GM23338 (cell line): Measurements from ENCODE around the gene ZMPSTE24.

Experiments used
- NANOG ChIP-seq: IDR thresholded peaks from 2 replicates; pipeline ENCODE4 v1.6.1; 2016; ENCODE audit warnings: antibody characterized with exemption, borderline replicate concordance
- POLR2AphosphoS5 ChIP-seq: IDR thresholded peaks from 2 replicates; pipeline ENCODE4 v1.6.1; 2016; ENCODE audit warnings: antibody characterized with exemption, low read depth
- TF ChIP-seq, protein P1 (sequence below), 2 experiments: fragments of 200-600 bp in 1 of 2; sonication (generic) in 1 of 2; conservative IDR thresholded peaks; 2 replicates each; pipeline versions ENCODE4 v1.5.1 to v1.6.1; 2016 to 2017; ENCODE audit warnings: antibody characterized with exemption in 2 of 2, low read depth in 2 of 2, mild to moderate bottlenecking in 2 of 2, moderate library complexity in 1 of 2

DNA sequence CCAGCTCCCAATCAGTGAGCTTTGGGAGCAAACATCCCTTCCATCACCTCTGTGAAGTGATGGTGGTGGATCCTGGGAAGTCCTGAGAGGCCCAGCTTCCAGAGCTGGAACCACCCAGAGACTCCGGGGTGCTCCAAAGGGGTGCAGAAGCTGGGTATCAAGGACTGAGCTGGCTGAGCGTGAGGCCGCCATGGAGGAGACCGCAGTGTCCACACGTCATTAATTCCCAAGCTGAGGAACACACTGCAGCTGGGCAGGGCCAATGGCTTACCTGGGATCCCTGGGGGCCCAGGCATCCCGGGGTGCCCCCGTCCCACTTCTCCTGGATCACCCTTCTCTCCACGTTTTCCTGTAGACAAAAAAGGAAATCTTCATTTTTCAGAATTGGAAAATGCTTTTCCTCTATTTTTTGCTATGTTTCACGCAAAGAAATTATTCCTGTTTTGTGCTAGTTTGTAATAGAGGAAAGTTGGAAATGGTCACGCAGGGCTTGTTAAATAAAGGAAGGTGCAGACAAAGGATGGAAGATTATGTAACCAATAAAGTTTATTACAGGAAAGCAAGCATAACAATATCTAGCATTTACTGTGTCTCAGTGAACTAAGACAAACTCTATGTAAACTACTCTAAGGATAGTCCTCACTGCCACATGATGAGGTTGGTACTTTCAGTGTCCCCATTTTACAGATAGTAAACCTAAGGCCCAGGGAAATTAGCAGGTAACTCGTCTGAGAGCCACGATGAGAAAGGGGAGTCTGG lies 43.7 kb downstream of the ZMPSTE24 start:
- TF ChIP-seq, protein P1, sequence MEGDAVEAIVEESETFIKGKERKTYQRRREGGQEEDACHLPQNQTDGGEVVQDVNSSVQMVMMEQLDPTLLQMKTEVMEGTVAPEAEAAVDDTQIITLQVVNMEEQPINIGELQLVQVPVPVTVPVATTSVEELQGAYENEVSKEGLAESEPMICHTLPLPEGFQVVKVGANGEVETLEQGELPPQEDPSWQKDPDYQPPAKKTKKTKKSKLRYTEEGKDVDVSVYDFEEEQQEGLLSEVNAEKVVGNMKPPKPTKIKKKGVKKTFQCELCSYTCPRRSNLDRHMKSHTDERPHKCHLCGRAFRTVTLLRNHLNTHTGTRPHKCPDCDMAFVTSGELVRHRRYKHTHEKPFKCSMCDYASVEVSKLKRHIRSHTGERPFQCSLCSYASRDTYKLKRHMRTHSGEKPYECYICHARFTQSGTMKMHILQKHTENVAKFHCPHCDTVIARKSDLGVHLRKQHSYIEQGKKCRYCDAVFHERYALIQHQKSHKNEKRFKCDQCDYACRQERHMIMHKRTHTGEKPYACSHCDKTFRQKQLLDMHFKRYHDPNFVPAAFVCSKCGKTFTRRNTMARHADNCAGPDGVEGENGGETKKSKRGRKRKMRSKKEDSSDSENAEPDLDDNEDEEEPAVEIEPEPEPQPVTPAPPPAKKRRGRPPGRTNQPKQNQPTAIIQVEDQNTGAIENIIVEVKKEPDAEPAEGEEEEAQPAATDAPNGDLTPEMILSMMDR (conservative IDR thresholded peaks at IDR 0.05; ENCODE audit: low read depth in 2 of 2) = no peak
- TF ChIP-seq NANOG = no peak
- TF ChIP-seq POLR2AphosphoS5 = no peak
